Measurements from ENCODE around the gene IRX5.

IRX5 gene

GRCh38 chr16:54930005-54930868 is at the start of gene IRX5:
Gene IRX5 (plus strand): TSS chr16:54930865. CDS start chr16:54931199, 334 bp downstream.
- peak; percentile 96 for DNase-seq (ENCODE audit: low spot score)

GRCh38 chr16:54882556-54882955 is 48.1 kb upstream of the IRX5 start:
- DNase-seq (ENCODE audit: low spot score): no peak

- no peak for DNase-seq (ENCODE audit: low spot score)
Measured at GRCh38 chr16:54883358-54883757, 47.3 kb upstream of the IRX5 start.

- no peak for DNase-seq (ENCODE audit: low spot score)
Measured at GRCh38 chr16:54886078-54886477, 44.6 kb upstream of the IRX5 start.

- no peak for DNase-seq (ENCODE audit: low spot score)
Measured at GRCh38 chr16:54890381-54890780, 40.3 kb upstream of the IRX5 start.

- DNase-seq (ENCODE audit: low spot score): no peak
Measured at GRCh38 chr16:54891346-54891745, 39.3 kb upstream of the IRX5 start.

- DNase-seq (ENCODE audit: low spot score): no peak
Measured at GRCh38 chr16:54892981-54893380, 37.7 kb upstream of the IRX5 start.

GRCh38 chr16:54897930-54898329 is 32.7 kb upstream of the IRX5 start:
- DNase-seq (ENCODE audit: low spot score): no peak

- no peak for DNase-seq (ENCODE audit: low spot score)
Measured at GRCh38 chr16:54901606-54902005, 29.1 kb upstream of the IRX5 start.

- DNase-seq (ENCODE audit: low spot score): no peak
Measured at GRCh38 chr16:54903047-54903446, 27.6 kb upstream of the IRX5 start.

- no peak for DNase-seq (ENCODE audit: low spot score)
Measured at GRCh38 chr16:54911079-54911478, 19.6 kb upstream of the IRX5 start.

GRCh38 chr16:54912720-54913119 is 17.9 kb upstream of the IRX5 start:
- no peak for DNase-seq (ENCODE audit: low spot score)

GRCh38 chr16:54921206-54921824 is 9.3 kb upstream of the IRX5 start:
- peak; percentile 46 for DNase-seq (ENCODE audit: low spot score)

- no peak for DNase-seq (ENCODE audit: low spot score)
Measured at GRCh38 chr16:54923055-54923473, 7.6 kb upstream of the IRX5 start.

GRCh38 chr16:54923988-54924387 is 6.7 kb upstream of the IRX5 start:
- no peak for DNase-seq (ENCODE audit: low spot score)

- DNase-seq (ENCODE audit: low spot score): peak; percentile 39
Measured at GRCh38 chr16:54926166-54926838, 4.4 kb upstream of the IRX5 start.

GRCh38 chr16:54927125-54928015 is 3.3 kb upstream of the IRX5 start:
- DNase-seq (ENCODE audit: low spot score): no peak

GRCh38 chr16:54928016-54928356 is 2.7 kb upstream of the IRX5 start:
- DNase-seq (ENCODE audit: low spot score): no peak

- DNase-seq (ENCODE audit: low spot score): peak; percentile 91
Measured at GRCh38 chr16:54928411-54929089, 2.1 kb upstream of the IRX5 start.

- DNase-seq (ENCODE audit: low spot score): peak; percentile 97
Measured at GRCh38 chr16:54929090-54930004, 1.3 kb upstream of the IRX5 start.

- peak; percentile 61 for DNase-seq (ENCODE audit: low spot score)
Measured at GRCh38 chr16:54930869-54931119, 129 bp downstream of the IRX5 start.
